GM23338 (cell line): Measurements from ENCODE around the gene FBXO46. TPM values are rescaled to one million over a fixed set of nuclear protein-coding genes. Genes with fewer than 3 reads are reported as not detected.
A peak's percentile ranks its signal among the peaks of the same experiment; 100 is the strongest.

Experiments
- ATAC-seq: fragments of 200-7000 bp; cut with Tn5 transposase; 3 replicates; pipeline ENCODE4 v1.9.1; 2020
- DNase-seq: peaks from one replicate; pipeline ENCODE4 v3.0.0-alpha.2; 2015; ENCODE audit warnings: low spot score
- H2AFZ ChIP-seq: fragments of 200-600 bp; sonication (generic); 2 replicates; pipeline ENCODE4 v1.8.0; 2016; ENCODE audit warnings: antibody characterized with exemption, mild to moderate bottlenecking, moderate library complexity
- H3F3A ChIP-seq: fragments of 200-600 bp; sonication (generic); replicated peaks from 2 replicates; pipeline ENCODE4 v1.8.0; 2017; ENCODE audit warnings: antibody characterized with exemption, mixed run types, low read depth
- H3K27ac ChIP-seq: fragments of 200-600 bp; sonication (generic); 2 replicates; pipeline ENCODE4 v1.6.1; 2016; ENCODE audit warnings: low read depth
- H3K27me3 ChIP-seq: fragments of 200-600 bp; sonication (generic); 2 replicates; pipeline ENCODE4 v1.8.0; 2016; ENCODE audit warnings: mild to moderate bottlenecking, mixed run types, moderate library complexity; ENCODE audit not compliant: insufficient read depth
- H3K36me3 ChIP-seq: fragments of 200-600 bp; sonication (generic); 2 replicates; pipeline ENCODE4 v1.8.0; 2016; ENCODE audit warnings: mild to moderate bottlenecking; ENCODE audit not compliant: insufficient read depth
- H3K4me1 ChIP-seq: fragments of 200-600 bp; sonication (generic); 2 replicates; pipeline ENCODE4 v1.8.0; 2016; ENCODE audit warnings: mild to moderate bottlenecking, moderate library complexity; ENCODE audit not compliant: insufficient read depth
- H3K4me2 ChIP-seq: fragments of 200-600 bp; sonication (generic); 2 replicates; pipeline ENCODE4 v1.7.1; 2017; ENCODE audit warnings: mixed run types
- H3K4me3 ChIP-seq: fragments of 200-600 bp; sonication (generic); 2 replicates; pipeline ENCODE4 v1.6.1; 2016; ENCODE audit warnings: mixed run types
- H3K79me2 ChIP-seq: fragments of 200-600 bp; sonication (generic); replicated peaks from 2 replicates; pipeline ENCODE4 v1.8.0; 2017; ENCODE audit warnings: mild to moderate bottlenecking; ENCODE audit not compliant: insufficient read depth
- H3K9me2 ChIP-seq: fragments of 200-600 bp; sonication (generic); 2 replicates; pipeline ENCODE4 v1.8.0; 2017; ENCODE audit not compliant: insufficient read depth
- H4K20me1 ChIP-seq: fragments of 200-600 bp; sonication (generic); replicated peaks from 2 replicates; pipeline ENCODE4 v1.8.0; 2017; ENCODE audit warnings: mild to moderate bottlenecking; ENCODE audit not compliant: insufficient read depth
- H3K27ac Mint-ChIP-seq: 2 replicates; pipeline ENCODE4 v1.8.0; 2020; ENCODE audit warnings: inconsistent platforms, mild to moderate bottlenecking, moderate library complexity, mixed read lengths
- H3K27me3 Mint-ChIP-seq: 3 replicates; pipeline ENCODE4 v1.8.0; 2022; ENCODE audit warnings: low read depth, mild to moderate bottlenecking, moderate library complexity, mixed read lengths, inconsistent platforms; ENCODE audit not compliant: insufficient read depth, poor library complexity
- H3K36me3 Mint-ChIP-seq: 3 replicates; pipeline ENCODE4 v1.8.0; 2021; ENCODE audit warnings: low read depth, mild to moderate bottlenecking, inconsistent platforms, moderate library complexity, mixed read lengths
- H3K4me1 Mint-ChIP-seq: 3 replicates; pipeline ENCODE4 v1.8.0; 2020; ENCODE audit warnings: mild to moderate bottlenecking, inconsistent platforms, mixed read lengths
- H3K4me3 Mint-ChIP-seq: 3 replicates; pipeline ENCODE4 v1.8.0; 2021; ENCODE audit warnings: moderate library complexity, mild to moderate bottlenecking, inconsistent platforms, mixed read lengths
- H3K9me3 Mint-ChIP-seq: 3 replicates; pipeline ENCODE4 v1.8.0; 2020; ENCODE audit warnings: moderate library complexity, mild to moderate bottlenecking, inconsistent platforms, mixed read lengths
- CREB1 ChIP-seq: fragments of 250-450 bp; sonication (Bioruptor Pico); IDR thresholded peaks from 2 replicates; pipeline ENCODE4 v1.5.0; 2020; ENCODE audit warnings: low read depth, mild to moderate bottlenecking, moderate library complexity
- CTCF ChIP-seq, 2 experiments: fragments of 200-600 bp in 1 of 2; sonication (generic) in 1 of 2; conservative IDR thresholded peaks; 2 replicates each; pipeline versions ENCODE4 v1.5.1 to v1.6.1; 2016 to 2017; ENCODE audit warnings: antibody characterized with exemption in 2 of 2, low read depth in 2 of 2, mild to moderate bottlenecking in 2 of 2, moderate library complexity in 1 of 2
- ETS1 ChIP-seq: IDR thresholded peaks from 2 replicates; pipeline ENCODE4 v1.6.1; 2016; ENCODE audit warnings: antibody characterized with exemption
- EZH2 ChIP-seq: fragments of 200-600 bp; sonication (generic); IDR thresholded peaks from one replicate; pipeline ENCODE4 v1.8.0; 2017; ENCODE audit warnings: antibody characterized with exemption, mild to moderate bottlenecking, low read depth; ENCODE audit not compliant: unreplicated experiment
- EZH2phosphoT487 ChIP-seq: fragments of 200-600 bp; sonication (generic); IDR thresholded peaks from one replicate; pipeline ENCODE4 v1.8.1; 2018; ENCODE audit warnings: antibody characterized with exemption; ENCODE audit not compliant: unreplicated experiment
- JUNB ChIP-seq: IDR thresholded peaks from one replicate; pipeline ENCODE4 v1.6.1; 2016; ENCODE audit warnings: antibody characterized with exemption; ENCODE audit not compliant: unreplicated experiment
- NANOG ChIP-seq: IDR thresholded peaks from 2 replicates; pipeline ENCODE4 v1.6.1; 2016; ENCODE audit warnings: antibody characterized with exemption, borderline replicate concordance
- POLR2AphosphoS5 ChIP-seq: IDR thresholded peaks from 2 replicates; pipeline ENCODE4 v1.6.1; 2016; ENCODE audit warnings: antibody characterized with exemption, low read depth
- ZNF114 ChIP-seq: fragments of 250-450 bp; sonication (Bioruptor Pico); IDR thresholded peaks from 2 replicates; pipeline ENCODE4 v1.5.0; 2020; ENCODE audit warnings: mild to moderate bottlenecking, moderate library complexity
- polyA plus RNA-seq: library from polyadenylated mRNA; unstranded; fragments of >200 nt; fragmentation: Nextera tagmentation; extraction: Ambion mirVana; gene quantifications from 2 replicates; pipeline ENCODE4 v1.2.1, GENCODE V29; 2016
- total RNA-seq: library from RNA; depleted of rRNA; stranded (reverse); fragments of >200 nt; shearing (Covaris generic); gene quantifications from 2 replicates; pipeline ENCODE4 v1.2.3, GENCODE V29; 2014

FBXO46 gene
- total and polyA plus RNA-seq, 2 experiments from 2014 or later, result 9.4 to 35.8 TPM

- ATAC-seq (no peak), DNase-seq (no peak)
- Mint-ChIP-seq H3K9me3 (no peaks in the 10 kb centered on the region), H3K4me3 (no peak overlapping the region), H3K27me3 (peaks cover 22% of the 10 kb centered on the region), H3K36me3 (peaks cover 13% of the 10 kb centered on the region), H3K27ac (no peak overlapping the region), H3K4me1 (peaks cover 36% of the 10 kb centered on the region)
- TF ChIP-seq CREB1 (CRISPR knock-in tag), result no peak
- TF ChIP-seq NANOG, result no peak
- no peak for TF ChIP-seq JUNB
- TF ChIP-seq EZH2phosphoT487, result no peak
- TF ChIP-seq EZH2, result no peak
- no peak for TF ChIP-seq ZNF114
- TF ChIP-seq ETS1, result no peak
- Histone ChIP-seq H3K36me3 (no peaks in the 10 kb centered on the region), H3K79me2 (peaks cover 47% of the 10 kb centered on the region), H3K27ac (no peak overlapping the region), H2AFZ (no peak overlapping the region), H4K20me1 (peaks cover 6% of the 10 kb centered on the region), H3F3A (peaks cover 5% of the 10 kb centered on the region; the same call in 1 of the 2 replicates), H3K9me2 (no peaks in the 10 kb centered on the region), H3K4me3 (no peak overlapping the region), H3K4me2 (no peak overlapping the region), H3K27me3 (no peaks in the 10 kb centered on the region), H3K4me1 (peaks cover 13% of the 10 kb centered on the region)
Measured at GRCh38 chr19:45713141-45713540, 17.6 kb downstream of the FBXO46 start.

GRCh38 chr19:45712699-45713067 lies 18.0 kb downstream of the FBXO46 start:
- H3K4me3 Mint-ChIP-seq, result no peak overlapping the region
- H3K4me1 Mint-ChIP-seq, result peaks cover 33% of the 10 kb centered on the region
- no peaks in the 10 kb centered on the region for H3K27me3 ChIP-seq
- H3K79me2 ChIP-seq, result peaks cover 47% of the 10 kb centered on the region
- no peak for ATAC-seq
- no peak overlapping the region for H3K4me3 ChIP-seq
- no peaks in the 10 kb centered on the region for H3K9me3 Mint-ChIP-seq
- DNase-seq, result no peak
- 0 out of 2 replicates have a peak, but pooled peaks have one; percentile 4 for TF ChIP-seq POLR2AphosphoS5
- TF ChIP-seq NANOG, result no peak
- H2AFZ ChIP-seq, result no peak overlapping the region
- H3K9me2 ChIP-seq, result no peaks in the 10 kb centered on the region
- H3K36me3 ChIP-seq, result no peaks in the 10 kb centered on the region
- H4K20me1 ChIP-seq, result peaks cover 6% of the 10 kb centered on the region
- H3K27ac Mint-ChIP-seq, result no peak overlapping the region
- peaks cover 13% of the 10 kb centered on the region for H3K36me3 Mint-ChIP-seq
- no peak overlapping the region for H3K27ac ChIP-seq
- 0 out of 2 replicates have a peak, but pooled peaks cover 3% of the 10 kb centered on the region for H3F3A ChIP-seq
- peaks cover 11% of the 10 kb centered on the region for H3K4me1 ChIP-seq
- H3K27me3 Mint-ChIP-seq, result peaks cover 20% of the 10 kb centered on the region
- H3K4me2 ChIP-seq, result no peak overlapping the region

- Histone ChIP-seq H3F3A (0 out of 2 replicates have a peak, but pooled peaks cover 3% of the 10 kb centered on the region), H3K79me2 (peaks cover 47% of the 10 kb centered on the region), H3K4me2 (no peak overlapping the region), H4K20me1 (peaks cover 6% of the 10 kb centered on the region), H2AFZ (no peak overlapping the region), H3K27me3 (no peaks in the 10 kb centered on the region), H3K4me1 (peaks cover 11% of the 10 kb centered on the region), H3K27ac (no peak overlapping the region), H3K9me2 (no peaks in the 10 kb centered on the region), H3K4me3 (no peak overlapping the region), H3K36me3 (no peaks in the 10 kb centered on the region)
- no peak overlapping the region for H3K4me3 Mint-ChIP-seq
- DNase-seq (no peak), ATAC-seq (no peak)
- no peaks in the 10 kb centered on the region for H3K9me3 Mint-ChIP-seq
- peaks cover 13% of the 10 kb centered on the region for H3K36me3 Mint-ChIP-seq
- TF ChIP-seq JUNB (no peak), POLR2AphosphoS5 (peak; percentile 2; the same call in 1 of the 2 replicates), CTCF (conservative IDR thresholded peaks at IDR 0.05; ENCODE audit: low read depth in 2 of 2) (0 out of 4 replicates have a peak, but pooled peaks of 1 of the 2 experiments have one; percentile 2), NANOG (no peak)
- peaks cover 19% of the 10 kb centered on the region for H3K27me3 Mint-ChIP-seq
- peaks cover 33% of the 10 kb centered on the region for H3K4me1 Mint-ChIP-seq
- no peak overlapping the region for H3K27ac Mint-ChIP-seq
Measured at GRCh38 chr19:45711851-45712698, 18.6 kb downstream of the FBXO46 start.
